ENCODE measurements around the gene C1GALT1. TPM values are rescaled to one million over a fixed set of nuclear protein-coding genes. Genes with fewer than 3 reads are reported as not detected.
A peak's percentile ranks its signal among the peaks of the same experiment; 100 is the strongest.

Gene C1GALT1
- total and polyA plus RNA-seq, 9 of the 15 experiments (the other 6 are each of a cell fraction or from before 2014, with no cell fraction given), result 5.0 to 33.2 (median 24.1) TPM

DNA sequence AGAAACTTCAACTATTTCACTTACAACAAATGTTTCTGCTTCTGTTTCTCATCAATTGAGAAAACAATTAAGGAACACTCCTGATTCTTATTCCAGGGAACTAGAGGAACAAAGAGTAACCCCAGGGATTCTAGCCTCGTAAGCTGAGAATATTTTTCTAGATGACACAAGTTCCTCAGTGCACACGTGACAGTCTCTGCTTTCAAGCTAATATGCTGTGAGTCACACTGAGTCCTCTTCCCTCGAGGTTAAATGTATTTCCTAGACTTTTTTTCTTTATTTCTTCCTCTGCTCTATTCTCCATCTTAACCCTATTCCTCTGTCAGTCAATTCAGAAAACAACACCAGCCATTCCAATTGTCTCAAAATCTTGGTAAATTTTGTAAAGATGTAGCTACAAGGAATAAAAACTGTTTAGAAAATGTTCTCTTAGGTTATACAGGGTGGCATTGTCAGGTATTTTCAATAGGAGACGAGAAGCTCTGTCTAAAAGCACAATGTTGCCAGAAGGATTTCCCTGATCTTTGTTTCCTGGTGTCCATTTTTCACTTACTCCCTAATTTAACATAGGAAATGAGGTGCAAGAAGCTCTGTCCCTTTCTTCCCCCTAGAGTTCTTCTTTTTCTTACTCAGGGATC lies 5.8 kb upstream of the C1GALT1 start (continued):
- TF ChIP-seq, protein P1, sequence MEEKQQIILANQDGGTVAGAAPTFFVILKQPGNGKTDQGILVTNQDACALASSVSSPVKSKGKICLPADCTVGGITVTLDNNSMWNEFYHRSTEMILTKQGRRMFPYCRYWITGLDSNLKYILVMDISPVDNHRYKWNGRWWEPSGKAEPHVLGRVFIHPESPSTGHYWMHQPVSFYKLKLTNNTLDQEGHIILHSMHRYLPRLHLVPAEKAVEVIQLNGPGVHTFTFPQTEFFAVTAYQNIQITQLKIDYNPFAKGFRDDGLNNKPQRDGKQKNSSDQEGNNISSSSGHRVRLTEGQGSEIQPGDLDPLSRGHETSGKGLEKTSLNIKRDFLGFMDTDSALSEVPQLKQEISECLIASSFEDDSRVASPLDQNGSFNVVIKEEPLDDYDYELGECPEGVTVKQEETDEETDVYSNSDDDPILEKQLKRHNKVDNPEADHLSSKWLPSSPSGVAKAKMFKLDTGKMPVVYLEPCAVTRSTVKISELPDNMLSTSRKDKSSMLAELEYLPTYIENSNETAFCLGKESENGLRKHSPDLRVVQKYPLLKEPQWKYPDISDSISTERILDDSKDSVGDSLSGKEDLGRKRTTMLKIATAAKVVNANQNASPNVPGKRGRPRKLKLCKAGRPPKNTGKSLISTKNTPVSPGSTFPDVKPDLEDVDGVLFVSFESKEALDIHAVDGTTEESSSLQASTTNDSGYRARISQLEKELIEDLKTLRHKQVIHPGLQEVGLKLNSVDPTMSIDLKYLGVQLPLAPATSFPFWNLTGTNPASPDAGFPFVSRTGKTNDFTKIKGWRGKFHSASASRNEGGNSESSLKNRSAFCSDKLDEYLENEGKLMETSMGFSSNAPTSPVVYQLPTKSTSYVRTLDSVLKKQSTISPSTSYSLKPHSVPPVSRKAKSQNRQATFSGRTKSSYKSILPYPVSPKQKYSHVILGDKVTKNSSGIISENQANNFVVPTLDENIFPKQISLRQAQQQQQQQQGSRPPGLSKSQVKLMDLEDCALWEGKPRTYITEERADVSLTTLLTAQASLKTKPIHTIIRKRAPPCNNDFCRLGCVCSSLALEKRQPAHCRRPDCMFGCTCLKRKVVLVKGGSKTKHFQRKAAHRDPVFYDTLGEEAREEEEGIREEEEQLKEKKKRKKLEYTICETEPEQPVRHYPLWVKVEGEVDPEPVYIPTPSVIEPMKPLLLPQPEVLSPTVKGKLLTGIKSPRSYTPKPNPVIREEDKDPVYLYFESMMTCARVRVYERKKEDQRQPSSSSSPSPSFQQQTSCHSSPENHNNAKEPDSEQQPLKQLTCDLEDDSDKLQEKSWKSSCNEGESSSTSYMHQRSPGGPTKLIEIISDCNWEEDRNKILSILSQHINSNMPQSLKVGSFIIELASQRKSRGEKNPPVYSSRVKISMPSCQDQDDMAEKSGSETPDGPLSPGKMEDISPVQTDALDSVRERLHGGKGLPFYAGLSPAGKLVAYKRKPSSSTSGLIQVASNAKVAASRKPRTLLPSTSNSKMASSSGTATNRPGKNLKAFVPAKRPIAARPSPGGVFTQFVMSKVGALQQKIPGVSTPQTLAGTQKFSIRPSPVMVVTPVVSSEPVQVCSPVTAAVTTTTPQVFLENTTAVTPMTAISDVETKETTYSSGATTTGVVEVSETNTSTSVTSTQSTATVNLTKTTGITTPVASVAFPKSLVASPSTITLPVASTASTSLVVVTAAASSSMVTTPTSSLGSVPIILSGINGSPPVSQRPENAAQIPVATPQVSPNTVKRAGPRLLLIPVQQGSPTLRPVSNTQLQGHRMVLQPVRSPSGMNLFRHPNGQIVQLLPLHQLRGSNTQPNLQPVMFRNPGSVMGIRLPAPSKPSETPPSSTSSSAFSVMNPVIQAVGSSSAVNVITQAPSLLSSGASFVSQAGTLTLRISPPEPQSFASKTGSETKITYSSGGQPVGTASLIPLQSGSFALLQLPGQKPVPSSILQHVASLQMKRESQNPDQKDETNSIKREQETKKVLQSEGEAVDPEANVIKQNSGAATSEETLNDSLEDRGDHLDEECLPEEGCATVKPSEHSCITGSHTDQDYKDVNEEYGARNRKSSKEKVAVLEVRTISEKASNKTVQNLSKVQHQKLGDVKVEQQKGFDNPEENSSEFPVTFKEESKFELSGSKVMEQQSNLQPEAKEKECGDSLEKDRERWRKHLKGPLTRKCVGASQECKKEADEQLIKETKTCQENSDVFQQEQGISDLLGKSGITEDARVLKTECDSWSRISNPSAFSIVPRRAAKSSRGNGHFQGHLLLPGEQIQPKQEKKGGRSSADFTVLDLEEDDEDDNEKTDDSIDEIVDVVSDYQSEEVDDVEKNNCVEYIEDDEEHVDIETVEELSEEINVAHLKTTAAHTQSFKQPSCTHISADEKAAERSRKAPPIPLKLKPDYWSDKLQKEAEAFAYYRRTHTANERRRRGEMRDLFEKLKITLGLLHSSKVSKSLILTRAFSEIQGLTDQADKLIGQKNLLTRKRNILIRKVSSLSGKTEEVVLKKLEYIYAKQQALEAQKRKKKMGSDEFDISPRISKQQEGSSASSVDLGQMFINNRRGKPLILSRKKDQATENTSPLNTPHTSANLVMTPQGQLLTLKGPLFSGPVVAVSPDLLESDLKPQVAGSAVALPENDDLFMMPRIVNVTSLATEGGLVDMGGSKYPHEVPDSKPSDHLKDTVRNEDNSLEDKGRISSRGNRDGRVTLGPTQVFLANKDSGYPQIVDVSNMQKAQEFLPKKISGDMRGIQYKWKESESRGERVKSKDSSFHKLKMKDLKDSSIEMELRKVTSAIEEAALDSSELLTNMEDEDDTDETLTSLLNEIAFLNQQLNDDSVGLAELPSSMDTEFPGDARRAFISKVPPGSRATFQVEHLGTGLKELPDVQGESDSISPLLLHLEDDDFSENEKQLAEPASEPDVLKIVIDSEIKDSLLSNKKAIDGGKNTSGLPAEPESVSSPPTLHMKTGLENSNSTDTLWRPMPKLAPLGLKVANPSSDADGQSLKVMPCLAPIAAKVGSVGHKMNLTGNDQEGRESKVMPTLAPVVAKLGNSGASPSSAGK (IDR thresholded peaks at IDR 0.05), result peak; percentile 50
- TF ChIP-seq TOE1 (IDR thresholded peaks at IDR 0.05; ENCODE audit: borderline replicate concordance) (peak; percentile 48; the same call in 1 of the 2 replicates), TOE1 (CRISPR knock-in tag; IDR thresholded peaks at IDR 0.05; ENCODE audit: borderline replicate concordance, low read depth) (no peak), CBFA2T2 (conservative IDR thresholded peaks at IDR 0.05) (peak; percentile 27; the same call in 1 of the 2 replicates), SAFB2 (IDR thresholded peaks at IDR 0.05; ENCODE audit: borderline replicate concordance, low read depth, low read length, severe bottlenecking) (no peak)

Data from K562 (cell line).